Coronary artery (tissue), 2 donors: ENCODE results near the gene BTBD16.

Experiments used
- DNase-seq: peaks from one replicate; pipeline ENCODE4 v3.0.0-alpha.2; 2017; ENCODE audit warnings: low spot score
- H3K27ac ChIP-seq, 2 donors: fragments of 200-600 bp; sonication (generic); one replicate each; pipeline ENCODE4 v1.5.1; 2016 to 2019
- H3K4me3 ChIP-seq: fragments of 200-600 bp; sonication (generic); 2 replicates; pipeline ENCODE4 v1.5.1; 2016; ENCODE audit warnings: mild to moderate bottlenecking, moderate library complexity
- CTCF ChIP-seq: fragments of 200-600 bp; sonication (generic); IDR thresholded peaks from one replicate; pipeline ENCODE4 v1.5.1; 2019; ENCODE audit warnings: antibody characterized with exemption

Gene BTBD16

GRCh38 chr10:122271076-122271475 lies at the start of gene BTBD16:
Gene BTBD16, plus strand, starts transcription at chr10:122271296. Its CDS starts 3,786 bp downstream, at chr10:122275082.
- Histone ChIP-seq H3K27ac (no peak within 1 kb of the TSS), H3K4me3 (no peak within 1 kb of the TSS)
- TF ChIP-seq CTCF, result no peak
- peak; percentile 60 for DNase-seq

- Histone ChIP-seq H3K27ac (no peak overlapping the region), H3K4me3 (no peak overlapping the region)
- TF ChIP-seq CTCF, result no peak
- DNase-seq, result no peak
Observed at GRCh38 chr10:122221958-122222357, 49.1 kb upstream of the BTBD16 start.

GRCh38 chr10:122222638-122223037 lies 48.5 kb upstream of the BTBD16 start:
- no peak overlapping the region for H3K27ac ChIP-seq
- no peak for TF ChIP-seq CTCF
- DNase-seq, result no peak
- H3K4me3 ChIP-seq, result no peak overlapping the region

- Histone ChIP-seq H3K27ac (no peak overlapping the region), H3K4me3 (no peak overlapping the region)
- no peak for TF ChIP-seq CTCF
- no peak for DNase-seq
Observed at GRCh38 chr10:122224159-122224558, 46.9 kb upstream of the BTBD16 start.

- no peak overlapping the region for H3K4me3 ChIP-seq
- no peak for DNase-seq
- no peak for TF ChIP-seq CTCF
- no peak overlapping the region for H3K27ac ChIP-seq
Observed at GRCh38 chr10:122225330-122225729, 45.8 kb upstream of the BTBD16 start.

GRCh38 chr10:122227754-122228153 lies 43.3 kb upstream of the BTBD16 start:
- no peak overlapping the region for H3K4me3 ChIP-seq
- DNase-seq, result no peak
- TF ChIP-seq CTCF, result no peak
- no peak overlapping the region for H3K27ac ChIP-seq

GRCh38 chr10:122229666-122230065 lies 41.4 kb upstream of the BTBD16 start:
- DNase-seq, result no peak
- H3K4me3 ChIP-seq, result no peak overlapping the region
- no peak overlapping the region for H3K27ac ChIP-seq
- no peak for TF ChIP-seq CTCF
